Ramos (cell line): ENCODE data around the gene ALDH4A1.

Experiments used
- in situ Hi-C: fragments of 300-500 bp; cut with MboI; formaldehyde crosslinking; loops from one replicate; pipeline ENCODE4 v1.14.3; 2022; ENCODE audit warnings: low sequenced_read_pairs; ENCODE audit not compliant: unreplicated experiment

The ALDH4A1 gene

DNA sequence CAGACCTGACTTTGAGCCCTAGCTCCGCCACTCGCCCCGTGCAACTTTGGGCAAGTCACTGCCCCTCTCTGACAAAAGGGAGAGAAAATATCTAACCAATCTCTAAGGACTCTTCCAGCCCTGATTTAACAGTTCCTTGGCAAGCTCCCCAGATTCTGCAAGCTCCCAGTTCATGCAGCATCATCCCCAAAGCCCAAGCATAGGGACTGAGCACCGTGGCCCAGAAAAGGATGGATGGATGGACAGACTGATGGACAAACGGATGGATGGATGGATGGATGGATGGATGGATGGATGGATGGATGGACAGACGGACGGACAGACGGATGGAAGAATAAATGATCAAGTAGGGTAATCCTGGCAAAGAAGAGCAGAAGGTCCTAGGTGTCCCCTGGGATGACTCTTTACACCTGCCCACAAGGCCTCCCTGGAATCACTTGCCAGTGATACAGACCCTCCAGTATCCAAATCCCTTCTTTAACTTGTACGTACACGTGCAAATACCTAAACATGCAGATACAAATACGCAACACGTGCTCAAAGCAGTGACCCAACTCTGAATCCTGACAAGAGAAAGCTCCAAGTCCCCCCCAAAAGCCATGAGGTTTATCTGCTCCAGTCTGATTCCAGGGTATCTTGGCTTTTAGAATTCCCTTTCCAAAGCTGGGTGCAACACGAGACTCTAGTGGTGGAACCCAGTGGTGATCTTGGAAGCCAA lies 38.1 kb upstream of the ALDH4A1 start:
- in situ Hi-C loops, result no loop called here

DNA sequence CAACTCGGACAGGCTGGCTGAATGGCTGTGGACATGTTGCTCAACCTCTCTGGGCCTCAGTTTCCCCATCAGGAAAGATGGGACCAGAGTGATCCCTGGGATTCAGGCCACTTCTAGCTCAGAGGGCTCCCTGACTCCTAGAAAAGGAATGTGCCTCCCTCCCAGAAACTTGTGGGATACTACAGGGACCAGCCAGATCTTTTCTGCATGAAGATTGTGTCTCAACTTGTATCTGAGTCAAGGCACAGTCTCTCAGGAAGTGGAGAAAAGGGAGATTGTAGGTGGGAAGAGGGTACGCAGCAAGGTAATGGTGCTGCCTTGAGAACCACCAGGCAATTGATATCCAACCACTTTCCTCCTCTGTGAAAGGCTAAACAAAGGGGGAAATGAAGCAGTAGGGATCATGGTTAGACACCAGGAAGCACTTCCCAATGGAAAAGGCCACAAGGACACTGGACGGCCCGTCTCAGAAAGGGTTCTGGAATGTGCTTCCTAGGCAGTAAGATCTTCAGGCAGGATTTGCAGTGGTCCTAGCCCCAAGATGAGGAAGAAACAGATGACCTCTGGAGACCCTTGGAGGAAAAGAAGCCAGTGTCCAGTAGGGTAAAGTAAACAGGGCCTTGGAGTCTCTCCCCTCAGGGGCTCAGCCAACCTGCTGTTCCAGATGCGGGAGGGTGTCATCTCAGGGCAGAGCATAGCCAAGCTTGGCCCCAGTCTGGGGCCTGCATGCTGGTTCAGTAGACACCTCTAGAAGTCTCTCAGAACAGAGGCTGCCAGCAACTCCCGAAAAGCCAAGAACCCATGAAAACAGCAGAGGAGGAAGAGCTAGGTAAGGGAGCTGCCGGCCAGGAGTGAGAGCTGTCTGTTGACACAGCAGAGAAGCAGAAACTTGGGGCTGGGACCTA lies 37.3 kb upstream of the ALDH4A1 start:
- in situ Hi-C loops, result no loop called here

DNA sequence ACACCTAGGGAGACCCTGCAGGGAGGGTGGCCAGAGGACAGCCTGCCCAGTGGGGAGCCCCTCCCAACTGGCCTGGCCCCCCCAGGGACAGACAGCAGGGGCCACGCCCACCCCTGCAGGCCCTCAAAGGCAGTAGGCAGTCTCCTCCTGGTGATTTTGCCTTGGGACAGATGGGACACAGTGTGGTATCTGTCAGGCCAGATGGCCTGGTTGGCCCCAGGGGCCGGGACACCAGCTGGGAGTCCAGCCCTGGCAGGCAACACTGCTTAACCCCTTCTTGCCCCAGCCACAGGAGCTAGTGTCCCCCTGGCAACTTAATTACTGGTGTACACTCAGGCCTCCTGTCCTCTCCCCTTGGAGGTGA lies 36.3 kb upstream of the ALDH4A1 start:
- in situ Hi-C loops, result no loop called here

DNA sequence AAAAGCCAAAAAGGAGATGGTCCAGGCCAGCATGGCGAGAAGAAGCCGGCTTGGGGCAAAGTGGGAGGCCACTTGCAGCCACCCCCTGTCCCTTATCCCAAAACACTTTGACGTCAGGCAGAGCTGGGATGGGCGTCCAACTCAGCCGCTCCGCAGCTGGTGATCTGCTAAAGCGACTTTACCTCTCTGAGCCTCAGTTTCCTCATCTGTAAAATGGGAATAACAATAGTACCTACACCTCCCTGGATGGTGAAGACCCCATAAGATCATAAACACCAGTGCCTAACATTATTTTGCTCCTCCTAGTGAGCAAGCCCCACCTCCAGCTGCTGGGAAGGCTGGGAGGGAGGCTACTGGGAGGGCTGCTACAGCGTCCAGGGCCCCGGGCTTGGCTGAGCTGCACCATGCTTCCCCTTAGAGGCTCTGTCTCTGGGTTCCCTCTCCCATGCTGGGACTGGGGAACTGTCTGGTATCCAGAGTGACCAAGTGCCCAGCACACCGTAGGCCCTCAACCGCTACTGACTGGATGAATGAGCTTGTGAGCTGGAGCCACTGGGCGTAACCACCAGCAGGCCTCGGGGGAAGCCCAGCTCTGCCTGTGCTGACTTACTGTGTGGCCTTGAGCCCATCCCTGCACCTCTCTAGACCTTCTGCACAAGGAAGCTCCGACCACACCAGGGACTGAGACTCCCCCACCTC lies 35.8 kb upstream of the ALDH4A1 start:
- in situ Hi-C loops, result no loop called here

DNA sequence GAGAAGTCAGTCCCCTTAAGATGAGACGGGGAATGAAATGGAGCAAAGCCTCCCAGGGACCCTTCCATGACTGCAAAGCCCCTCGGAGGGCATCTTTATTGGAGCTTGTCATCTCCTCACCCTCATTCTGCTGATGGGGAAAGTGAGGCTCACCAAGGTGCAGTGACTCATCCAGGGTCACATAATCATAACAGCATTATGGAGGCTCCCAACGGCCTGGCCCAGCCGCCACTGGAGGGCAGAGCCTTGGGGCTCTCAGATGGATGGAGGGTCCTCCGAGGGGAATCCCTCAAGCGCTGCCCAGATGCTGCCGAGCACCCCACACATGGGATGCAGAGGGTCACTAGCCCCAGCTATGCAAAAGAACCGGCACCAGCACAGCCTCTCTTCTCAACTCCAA lies 35.2 kb upstream of the ALDH4A1 start:
- in situ Hi-C loops, result no loop called here

DNA sequence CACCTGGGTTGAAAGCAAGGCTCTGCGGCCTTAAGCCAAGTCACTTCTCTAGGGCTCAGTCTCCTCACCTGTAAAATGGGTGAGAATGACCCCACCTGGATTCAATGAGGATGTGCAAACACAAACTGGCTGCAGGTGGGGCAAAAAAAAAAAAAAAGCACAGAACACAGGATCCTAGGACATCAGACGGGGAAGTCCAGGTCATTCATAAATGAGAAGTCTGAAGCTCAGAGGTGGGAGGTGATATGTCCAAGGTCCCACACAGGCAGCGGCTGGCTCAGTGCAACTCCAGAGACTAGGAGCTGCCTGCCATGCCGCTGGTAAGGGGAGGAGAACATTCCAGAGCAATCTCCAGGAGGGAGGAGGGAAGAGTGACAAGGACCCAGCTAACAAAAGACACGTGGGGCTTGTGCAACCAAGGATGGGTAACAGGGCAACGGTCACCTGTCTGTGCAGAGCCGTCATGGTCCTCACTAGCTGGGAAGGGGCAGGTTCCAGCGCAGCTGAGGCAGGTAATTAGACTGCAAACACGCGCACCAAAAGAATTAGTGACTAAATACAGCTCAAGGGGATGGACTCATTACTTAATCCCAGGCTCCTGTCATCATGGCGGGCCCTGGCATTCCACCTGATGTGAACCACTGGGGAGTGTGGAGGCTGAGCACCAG lies 34.6 kb upstream of the ALDH4A1 start:
- in situ Hi-C loops, result no loop called here

DNA sequence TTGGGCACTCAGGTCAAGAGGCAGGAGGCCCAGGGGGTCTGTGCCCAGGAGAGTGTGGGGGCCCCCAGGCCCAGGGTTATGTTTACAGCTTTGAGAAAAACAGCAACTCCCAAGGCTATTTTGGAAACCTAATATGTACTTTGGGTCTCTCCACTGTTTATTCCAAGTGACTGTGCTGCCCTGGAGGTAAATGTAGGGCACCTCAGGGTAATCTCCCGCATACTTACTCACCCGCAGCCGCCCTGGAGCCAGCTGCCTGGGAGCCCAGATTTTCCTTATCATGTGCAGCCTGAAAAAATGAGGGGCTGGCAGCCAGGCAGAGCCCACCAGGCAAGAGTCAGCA lies 34.1 kb upstream of the ALDH4A1 start:
- in situ Hi-C loops, result no loop called here

DNA sequence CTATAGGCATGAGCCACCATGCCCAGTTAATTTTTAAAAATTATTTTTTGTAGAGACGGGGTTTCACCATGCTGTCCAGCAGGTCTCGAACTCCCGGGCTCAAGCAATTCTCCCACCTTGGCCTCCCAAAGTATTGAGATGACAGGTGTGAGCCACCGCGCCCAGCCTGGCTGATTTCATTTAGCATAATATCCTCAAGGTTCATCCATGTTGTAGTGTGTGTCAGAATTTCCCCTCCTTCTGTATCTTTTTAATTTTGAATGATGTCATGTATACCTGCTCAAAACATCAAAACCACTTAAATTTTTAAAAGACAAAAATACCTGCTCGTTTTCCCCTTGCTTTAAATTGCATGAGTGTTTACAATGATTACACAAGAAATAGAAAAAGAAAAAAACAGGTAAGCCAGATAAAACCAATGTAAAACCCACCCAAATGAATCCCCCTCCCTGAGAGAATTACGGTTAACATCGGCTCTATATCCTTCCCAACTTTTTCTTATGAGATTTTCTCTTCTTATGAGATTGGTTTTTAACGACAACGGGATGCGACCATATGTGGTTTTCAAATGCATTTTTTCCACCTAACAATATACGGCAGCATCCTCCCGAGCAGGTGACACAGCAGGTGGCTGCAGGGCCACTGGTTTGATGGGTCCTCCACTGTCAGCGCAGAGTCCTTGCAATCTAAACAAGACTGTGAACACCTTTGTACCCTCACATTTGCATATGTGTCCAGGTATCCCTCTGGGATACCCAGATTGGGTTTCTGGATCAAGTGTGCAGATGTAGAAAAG lies 32.0 kb upstream of the ALDH4A1 start:
- in situ Hi-C loops, result no loop called here

DNA sequence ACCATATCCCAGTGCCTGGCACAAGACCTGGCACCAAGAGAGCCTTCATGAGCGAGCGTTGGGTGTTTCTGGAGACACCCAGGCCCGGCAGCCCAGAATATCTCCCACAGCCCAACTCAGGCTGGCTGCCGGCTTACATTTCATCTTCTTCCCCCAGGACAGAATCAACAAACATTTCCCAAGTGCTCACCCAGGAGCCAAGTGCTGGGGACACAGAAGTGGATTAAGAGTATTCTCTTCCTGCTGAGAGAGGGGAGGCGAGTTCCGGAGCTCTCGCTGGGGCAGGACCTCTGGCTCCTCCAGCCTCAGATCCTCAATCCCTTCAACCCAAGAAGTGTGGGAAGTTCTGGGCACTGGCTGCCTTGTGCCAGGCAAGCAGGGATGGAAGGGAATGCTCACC lies 30.5 kb upstream of the ALDH4A1 start:
- in situ Hi-C loops, result no loop called here

DNA sequence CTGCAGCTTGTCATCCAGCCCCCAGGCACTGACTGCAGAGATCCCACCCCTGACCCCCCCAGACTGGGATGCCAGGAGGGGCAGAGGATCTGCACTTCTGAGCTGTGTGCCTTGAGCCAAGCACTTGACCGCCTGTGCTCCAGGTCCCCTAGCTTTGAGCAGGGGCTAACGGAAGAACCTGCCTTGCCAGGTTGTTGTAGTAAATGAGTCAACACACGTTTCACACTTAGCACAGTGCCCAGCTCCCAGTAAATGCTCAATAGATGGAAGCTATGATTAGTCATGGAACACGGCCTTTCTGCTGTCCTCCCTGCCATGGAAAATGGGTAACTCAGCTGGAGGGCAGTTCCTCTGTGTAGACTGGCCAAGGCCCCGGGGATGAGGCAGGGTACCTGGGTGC lies 30.0 kb upstream of the ALDH4A1 start:
- in situ Hi-C loops, result no loop called here

DNA sequence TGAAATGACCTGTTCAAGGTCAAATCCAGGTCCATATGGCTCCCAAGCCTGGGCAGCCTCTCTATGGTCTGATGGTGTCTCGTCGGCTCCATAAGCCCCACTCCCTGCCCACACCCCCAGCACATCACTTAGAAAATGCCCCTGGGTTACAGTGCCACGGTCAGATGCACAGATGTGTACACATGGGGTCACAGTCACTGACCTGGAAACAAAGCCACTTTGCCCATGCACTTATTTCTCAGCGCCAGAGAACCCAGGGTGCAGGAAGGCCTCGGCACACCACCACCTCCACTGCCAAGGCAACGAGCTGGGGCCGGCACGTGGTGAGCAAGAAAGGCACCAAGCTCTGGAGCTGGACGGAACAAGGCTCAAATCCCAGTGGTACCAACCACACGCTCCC lies 29.4 kb upstream of the ALDH4A1 start:
- in situ Hi-C loops, result no loop called here

DNA sequence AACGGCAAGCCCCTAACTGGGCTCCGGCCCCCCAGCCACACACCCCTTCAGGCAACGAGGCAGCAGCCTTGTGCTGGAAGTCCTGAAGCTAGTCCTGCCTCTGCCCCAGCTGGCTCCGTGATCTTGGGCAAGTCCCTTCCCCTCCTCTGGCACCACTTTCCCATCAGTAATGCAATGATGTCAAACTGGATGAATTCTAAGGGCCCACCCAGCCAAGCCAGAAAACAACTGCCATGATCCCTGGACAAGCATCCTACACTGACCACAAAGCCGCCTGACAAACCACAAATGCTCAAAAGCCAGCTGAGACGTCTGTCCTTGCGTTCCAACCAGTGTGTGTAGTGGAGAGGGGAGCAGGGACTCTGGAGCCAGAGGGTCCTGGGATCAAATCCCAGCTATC lies 27.3 kb upstream of the ALDH4A1 start:
- in situ Hi-C loops, result no loop called here

DNA sequence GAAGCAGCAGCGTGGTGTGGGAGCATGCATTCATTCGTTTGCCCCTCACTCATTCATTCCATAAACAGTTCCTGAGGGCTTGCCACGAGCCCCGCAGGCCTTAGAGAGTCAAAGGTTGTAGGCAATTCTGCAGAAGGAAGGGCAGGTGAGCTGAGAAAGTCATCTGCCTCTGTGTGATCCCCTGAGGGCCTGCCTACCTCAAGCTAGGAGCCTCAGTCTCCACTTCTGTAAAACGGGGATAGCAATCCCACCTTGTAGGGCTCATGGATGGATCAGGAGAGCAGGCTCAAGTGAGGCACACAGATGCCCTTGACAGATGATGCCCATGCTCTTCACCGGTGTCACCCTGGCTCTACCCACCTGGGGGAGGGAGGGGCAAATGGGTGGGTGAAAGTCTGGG lies 26.6 kb upstream of the ALDH4A1 start:
- in situ Hi-C loops, result no loop called here

DNA sequence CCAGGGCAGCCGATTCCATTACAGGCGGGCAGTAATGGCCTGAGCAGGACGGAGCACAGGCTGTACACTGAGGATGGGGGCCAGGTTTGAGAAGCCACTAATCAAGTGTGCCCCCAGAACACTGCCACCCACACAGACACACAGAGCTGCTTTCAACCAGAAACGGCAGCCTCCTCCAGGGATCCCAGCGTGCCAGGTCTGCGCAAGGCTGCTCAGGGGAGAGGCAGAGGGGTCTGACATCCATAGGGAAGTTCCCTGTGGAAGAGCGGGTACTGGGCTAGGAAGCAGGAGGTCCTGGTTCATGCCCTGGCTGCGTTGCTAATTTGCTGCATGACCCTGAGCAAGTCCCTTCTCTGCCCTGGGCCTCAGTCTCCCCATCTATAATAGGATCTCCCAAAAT lies 26.1 kb upstream of the ALDH4A1 start:
- in situ Hi-C loops, result no loop called here

DNA sequence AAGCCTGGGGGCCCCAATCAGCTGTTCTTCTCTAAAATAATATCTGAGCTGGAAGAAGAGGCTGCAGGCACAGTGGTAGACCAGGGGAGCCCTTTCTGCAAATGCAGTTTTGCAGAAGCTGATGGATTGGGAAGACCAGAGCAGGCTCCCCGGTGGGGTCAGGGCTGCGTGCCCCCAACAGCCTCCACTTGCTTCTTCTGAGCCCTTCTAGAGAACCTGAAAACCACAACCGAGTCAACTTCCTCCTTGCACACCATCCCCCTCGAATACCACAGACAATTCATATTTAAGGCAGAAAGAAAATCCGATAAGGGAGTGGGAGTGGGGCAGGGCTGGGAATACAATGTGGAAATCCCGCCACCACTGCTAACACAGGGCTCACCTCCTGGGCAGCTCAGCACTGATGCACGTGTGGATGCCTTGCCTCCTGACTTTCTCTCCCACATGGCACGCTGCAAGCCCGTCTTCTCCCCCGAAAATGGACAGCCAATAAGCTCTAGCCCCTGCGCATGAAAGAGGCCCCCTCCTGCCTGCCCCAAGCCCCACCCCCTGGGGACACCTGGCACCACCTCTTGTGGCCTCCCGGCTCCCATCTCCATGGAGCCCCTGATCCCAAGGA lies 25.4 kb upstream of the ALDH4A1 start:
- in situ Hi-C loops, result no loop called here

DNA sequence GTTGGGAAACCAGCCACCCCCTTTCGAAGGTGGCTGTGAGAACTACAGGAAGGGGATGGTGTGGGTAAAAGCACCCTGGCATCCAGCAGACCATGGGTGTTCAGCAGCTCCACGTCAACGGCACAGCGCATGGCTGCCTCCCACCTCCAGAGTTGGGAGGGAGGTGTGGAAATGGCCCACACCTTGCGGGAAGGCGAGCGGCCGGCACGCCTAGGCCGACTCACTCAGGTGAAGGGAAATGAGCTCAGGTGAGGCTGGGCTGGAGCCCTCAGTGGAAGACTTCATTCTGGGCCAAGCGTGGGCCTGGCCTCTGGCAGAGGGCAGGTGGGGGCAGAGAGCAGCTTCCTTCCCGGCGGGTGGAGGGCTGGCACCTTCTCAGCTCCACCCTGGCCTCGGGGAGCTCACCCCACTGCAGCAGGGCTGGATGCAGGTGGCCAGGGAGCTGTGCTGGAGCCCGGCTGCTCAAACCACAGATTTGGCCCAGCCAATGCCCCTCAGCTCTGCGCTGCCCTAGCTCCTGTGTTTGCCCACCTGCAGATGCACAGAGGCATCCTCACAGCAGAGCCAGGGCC lies 24.8 kb upstream of the ALDH4A1 start:
- in situ Hi-C loops, result no loop called here

DNA sequence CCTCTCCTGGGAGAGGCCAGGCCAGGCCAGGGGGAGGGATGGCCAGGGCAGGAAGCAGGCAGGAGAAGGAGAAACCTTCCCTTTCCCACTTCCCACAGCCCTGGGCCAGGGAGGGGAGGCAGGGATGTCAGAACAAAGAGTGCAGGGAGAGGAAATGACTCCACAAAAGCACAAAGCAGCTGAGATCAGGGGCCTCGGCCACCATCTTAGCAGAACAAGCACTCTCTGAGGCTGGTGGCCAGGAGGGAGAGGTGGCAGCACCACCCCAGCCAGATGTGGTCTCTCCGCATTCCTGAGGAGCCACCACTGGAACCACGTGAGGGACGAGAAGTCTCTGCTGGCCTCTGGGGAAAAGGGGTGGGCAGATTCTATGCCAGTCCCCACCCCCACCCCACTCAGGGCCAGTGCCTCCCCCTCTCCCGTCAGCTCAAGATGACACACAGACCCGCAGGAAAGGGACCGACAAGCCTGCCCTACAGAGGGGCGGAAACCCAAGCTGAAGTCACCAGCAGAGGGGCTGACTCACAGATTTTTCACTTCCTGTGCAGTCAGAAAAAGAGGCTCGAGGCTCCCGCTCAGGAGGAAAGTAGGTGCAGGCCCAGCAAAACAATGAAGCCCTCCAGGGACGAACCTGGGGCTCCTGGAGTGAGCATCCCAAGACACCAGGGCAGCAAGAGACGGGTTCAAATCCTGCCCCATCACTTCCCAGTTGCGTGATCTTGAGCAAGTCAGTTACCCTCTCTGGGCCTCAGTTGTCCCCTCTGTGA lies 24.1 kb upstream of the ALDH4A1 start:
- in situ Hi-C loops, result no loop called here

DNA sequence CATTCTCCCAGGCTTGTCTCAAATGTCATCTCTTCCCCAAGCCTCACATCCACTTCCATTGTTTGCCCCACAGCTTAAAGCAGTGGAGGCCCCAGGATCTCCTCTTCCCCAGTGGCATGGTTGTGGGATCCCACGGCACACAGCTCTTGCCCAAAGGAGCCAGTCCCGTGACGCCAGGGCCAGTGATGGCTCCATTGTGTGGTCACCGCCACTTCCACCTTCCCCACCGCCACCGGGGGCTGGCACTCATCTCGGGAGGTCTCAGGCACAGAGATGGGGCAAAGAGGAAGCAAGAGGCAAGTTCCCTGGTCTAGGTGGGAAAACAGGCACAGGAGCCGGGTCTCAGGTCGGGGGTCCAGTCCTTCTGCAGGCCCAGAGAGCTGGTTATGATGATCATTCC lies 22.9 kb upstream of the ALDH4A1 start:
- in situ Hi-C loops, result no loop called here
